ENCODE results near the gene IL19.
A peak's percentile ranks its signal among the peaks of the same experiment; 100 is the strongest.

IL19 gene

GRCh38 chr1:206833106-206833680 is 62.6 kb downstream of the IL19 start:
- no peak overlapping the region for H3K27ac Mint-ChIP-seq
- no peaks in the 10 kb centered on the region for H3K9me3 Mint-ChIP-seq
- no peak overlapping the region for H3K4me3 Mint-ChIP-seq
- peaks cover 2% of the 10 kb centered on the region for H3K27me3 Mint-ChIP-seq
- DNase-seq (ENCODE audit: low spot score in 2 of 2) (no peak), ATAC-seq (ENCODE audit: low read depth) (peak; percentile 39)
- H3K36me3 Mint-ChIP-seq = no peaks in the 10 kb centered on the region
- H3K4me1 Mint-ChIP-seq = peaks cover 36% of the 10 kb centered on the region

GRCh38 chr1:206833801-206834200 is 63.2 kb downstream of the IL19 start:
- Mint-ChIP-seq H3K9me3 (no peaks in the 10 kb centered on the region), H3K36me3 (no peaks in the 10 kb centered on the region), H3K27ac (no peak overlapping the region), H3K4me3 (no peak overlapping the region), H3K4me1 (peaks cover 33% of the 10 kb centered on the region), H3K27me3 (peaks cover 2% of the 10 kb centered on the region)
- ATAC-seq (ENCODE audit: low read depth) (no peak), DNase-seq (ENCODE audit: low spot score in 2 of 2) (no peak)

GRCh38 chr1:206834217-206834616 is 63.6 kb downstream of the IL19 start:
- no peak overlapping the region for H3K4me3 Mint-ChIP-seq
- peaks cover 29% of the 10 kb centered on the region for H3K4me1 Mint-ChIP-seq
- H3K27ac Mint-ChIP-seq = no peak overlapping the region
- DNase-seq (ENCODE audit: low spot score in 2 of 2) (no peak), ATAC-seq (ENCODE audit: low read depth) (no peak)
- peaks cover 2% of the 10 kb centered on the region for H3K27me3 Mint-ChIP-seq
- H3K36me3 Mint-ChIP-seq = no peaks in the 10 kb centered on the region
- H3K9me3 Mint-ChIP-seq = no peaks in the 10 kb centered on the region

GRCh38 chr1:206834711-206835110 is 64.1 kb downstream of the IL19 start:
- H3K4me3 Mint-ChIP-seq = no peak overlapping the region
- DNase-seq (ENCODE audit: low spot score in 2 of 2) = no peak
- H3K27ac Mint-ChIP-seq = no peak overlapping the region
- ATAC-seq (ENCODE audit: low read depth) = peak; percentile 24
- H3K27me3 Mint-ChIP-seq = peaks cover 2% of the 10 kb centered on the region
- H3K36me3 Mint-ChIP-seq = no peaks in the 10 kb centered on the region
- H3K9me3 Mint-ChIP-seq = no peaks in the 10 kb centered on the region
- H3K4me1 Mint-ChIP-seq = peaks cover 27% of the 10 kb centered on the region

DNA sequence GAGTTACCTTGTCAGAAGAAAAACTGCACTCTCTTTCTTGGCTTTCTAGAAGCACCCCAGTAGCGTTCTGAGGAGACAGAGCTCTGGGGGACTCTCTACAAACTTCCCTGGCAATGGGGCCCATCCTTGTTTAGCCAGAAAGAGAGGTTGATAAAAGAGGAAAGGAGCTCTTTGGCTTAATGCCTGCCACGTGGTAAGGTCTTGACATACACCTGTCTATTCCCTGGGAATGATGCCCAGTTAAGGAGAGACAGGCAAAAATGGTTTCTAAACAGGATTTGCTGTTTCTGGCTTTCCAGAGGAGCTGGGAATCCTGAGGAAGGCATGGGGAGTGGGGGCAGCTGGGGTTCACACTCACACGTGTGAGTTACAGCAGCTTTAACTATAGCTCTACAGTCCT is 64.6 kb downstream of the IL19 start:
- Mint-ChIP-seq H3K9me3 (no peaks in the 10 kb centered on the region), H3K4me1 (peaks cover 23% of the 10 kb centered on the region), H3K27me3 (peaks cover 2% of the 10 kb centered on the region), H3K36me3 (no peaks in the 10 kb centered on the region), H3K4me3 (no peak overlapping the region), H3K27ac (no peak overlapping the region)
- DNase-seq (ENCODE audit: low spot score in 2 of 2) (no peak), ATAC-seq (ENCODE audit: low read depth) (no peak)

DNA sequence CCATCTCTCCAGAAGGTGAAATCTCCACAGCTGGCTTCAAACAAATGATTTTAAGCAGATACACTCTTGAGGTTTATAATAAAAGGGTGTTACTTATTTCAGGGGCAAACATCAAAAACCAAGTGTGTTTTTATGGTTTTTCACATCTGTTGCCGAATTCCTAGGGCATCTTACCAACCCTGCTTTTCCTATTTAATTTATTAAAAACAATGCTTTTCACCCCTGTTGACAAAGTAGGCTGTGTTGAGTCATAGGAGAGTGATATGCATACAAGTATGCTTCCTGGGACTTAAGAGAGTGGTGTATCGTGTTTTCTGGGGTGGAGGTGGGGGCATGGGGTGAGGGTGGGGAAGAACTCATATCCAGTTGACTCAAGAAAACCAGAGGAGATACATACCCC is 65.5 kb downstream of the IL19 start:
- Mint-ChIP-seq H3K4me3 (no peak overlapping the region), H3K27me3 (peaks cover 2% of the 10 kb centered on the region), H3K27ac (no peak overlapping the region), H3K36me3 (no peaks in the 10 kb centered on the region), H3K4me1 (peaks cover 25% of the 10 kb centered on the region), H3K9me3 (no peaks in the 10 kb centered on the region)
- no peak for DNase-seq (ENCODE audit: low spot score in 2 of 2)
- no peak for ATAC-seq (ENCODE audit: low read depth)

GRCh38 chr1:206839006-206839560 is 68.5 kb downstream of the IL19 start:
- no peak overlapping the region for H3K4me3 Mint-ChIP-seq

GRCh38 chr1:206839857-206840256 is 69.3 kb downstream of the IL19 start:
- DNase-seq (ENCODE audit: low spot score in 2 of 2) (no peak), ATAC-seq (ENCODE audit: low read depth) (no peak)
- peaks cover 2% of the 10 kb centered on the region for H3K4me1 Mint-ChIP-seq
- H3K4me3 Mint-ChIP-seq = no peak overlapping the region
- no peak overlapping the region for H3K27ac Mint-ChIP-seq
- peaks cover 5% of the 10 kb centered on the region for H3K27me3 Mint-ChIP-seq
- H3K9me3 Mint-ChIP-seq = no peaks in the 10 kb centered on the region
- H3K36me3 Mint-ChIP-seq = no peaks in the 10 kb centered on the region

More at GRCh38 chr1:206839006-206839560, 68.5 kb downstream of the IL19 start:
- peaks cover 6% of the 10 kb centered on the region for H3K4me1 Mint-ChIP-seq
- no peaks in the 10 kb centered on the region for H3K9me3 Mint-ChIP-seq
- no peak for ATAC-seq (ENCODE audit: low read depth)
- no peaks in the 10 kb centered on the region for H3K36me3 Mint-ChIP-seq
- no peak for DNase-seq (ENCODE audit: low spot score in 2 of 2)
- H3K27ac Mint-ChIP-seq = no peak overlapping the region
- peaks cover 5% of the 10 kb centered on the region for H3K27me3 Mint-ChIP-seq

GRCh38 chr1:206841609-206842323 is 71.2 kb downstream of the IL19 start:
- H3K4me1 Mint-ChIP-seq = peaks cover 2% of the 10 kb centered on the region
- peaks cover 5% of the 10 kb centered on the region for H3K27me3 Mint-ChIP-seq
- no peaks in the 10 kb centered on the region for H3K36me3 Mint-ChIP-seq
- no peak overlapping the region for H3K27ac Mint-ChIP-seq
- H3K9me3 Mint-ChIP-seq = no peaks in the 10 kb centered on the region
- DNase-seq (ENCODE audit: low spot score in 2 of 2) (no peak), ATAC-seq (ENCODE audit: low read depth) (no peak)
- no peak overlapping the region for H3K4me3 Mint-ChIP-seq

GRCh38 chr1:206842854-206843253 is 72.3 kb downstream of the IL19 start:
- H3K9me3 Mint-ChIP-seq = no peaks in the 10 kb centered on the region
- peaks cover 4% of the 10 kb centered on the region for H3K27me3 Mint-ChIP-seq
- no peak overlapping the region for H3K27ac Mint-ChIP-seq
- peaks cover 2% of the 10 kb centered on the region for H3K4me1 Mint-ChIP-seq
- no peak overlapping the region for H3K4me3 Mint-ChIP-seq
- DNase-seq (ENCODE audit: low spot score in 2 of 2) (no peak), ATAC-seq (ENCODE audit: low read depth) (no peak)
- no peaks in the 10 kb centered on the region for H3K36me3 Mint-ChIP-seq

- DNase-seq (ENCODE audit: low spot score in 2 of 2) (no peak), ATAC-seq (ENCODE audit: low read depth) (no peak)
- no peaks in the 10 kb centered on the region for H3K9me3 Mint-ChIP-seq
- peaks cover 4% of the 10 kb centered on the region for H3K27me3 Mint-ChIP-seq
- no peak overlapping the region for H3K27ac Mint-ChIP-seq
- no peaks in the 10 kb centered on the region for H3K36me3 Mint-ChIP-seq
- H3K4me3 Mint-ChIP-seq = no peak overlapping the region
- peaks cover 2% of the 10 kb centered on the region for H3K4me1 Mint-ChIP-seq
Measured at GRCh38 chr1:206843626-206844025, 73.1 kb downstream of the IL19 start.

GRCh38 chr1:206846487-206846886 is 75.9 kb downstream of the IL19 start:
- Mint-ChIP-seq H3K9me3 (no peaks in the 10 kb centered on the region), H3K27ac (no peak overlapping the region), H3K27me3 (peaks cover 1% of the 10 kb centered on the region), H3K4me1 (no peaks in the 10 kb centered on the region), H3K36me3 (no peaks in the 10 kb centered on the region), H3K4me3 (no peak overlapping the region)
- DNase-seq (ENCODE audit: low spot score in 2 of 2) = no peak
- ATAC-seq (ENCODE audit: low read depth) = no peak

GRCh38 chr1:206847337-206847834 is 76.8 kb downstream of the IL19 start:
- no peaks in the 10 kb centered on the region for H3K4me1 Mint-ChIP-seq
- ATAC-seq (ENCODE audit: low read depth) = no peak
- H3K9me3 Mint-ChIP-seq = no peaks in the 10 kb centered on the region

DNA sequence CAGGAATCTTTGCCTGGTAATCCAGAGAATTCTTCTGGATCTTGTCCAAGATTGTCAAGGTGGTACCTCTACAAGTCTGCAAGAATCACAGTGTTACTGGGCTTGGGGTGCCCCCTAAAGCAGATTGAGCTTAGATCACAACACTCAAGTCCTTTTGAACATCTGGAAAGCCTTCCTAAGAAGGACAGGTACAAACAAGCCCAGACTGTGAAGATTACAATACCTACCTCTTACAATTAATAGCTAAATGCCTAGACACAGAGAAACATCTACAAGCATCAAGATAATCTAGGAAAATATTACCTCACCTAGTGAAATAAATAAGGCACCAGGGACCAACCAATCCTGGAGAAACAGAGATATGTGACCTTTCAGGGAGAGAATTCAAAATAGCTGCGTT is 77.4 kb downstream of the IL19 start:
- no peak overlapping the region for H3K27ac Mint-ChIP-seq
- H3K36me3 Mint-ChIP-seq = no peaks in the 10 kb centered on the region
- ATAC-seq (ENCODE audit: low read depth) (no peak), DNase-seq (ENCODE audit: low spot score in 2 of 2) (no peak)
- H3K27me3 Mint-ChIP-seq = peaks cover 1% of the 10 kb centered on the region
- H3K4me3 Mint-ChIP-seq = no peak overlapping the region
- H3K9me3 Mint-ChIP-seq = no peaks in the 10 kb centered on the region
- no peaks in the 10 kb centered on the region for H3K4me1 Mint-ChIP-seq

More at GRCh38 chr1:206847337-206847834, 76.8 kb downstream of the IL19 start:
- DNase-seq (ENCODE audit: low spot score in 2 of 2) = no peak
- no peak overlapping the region for H3K27ac Mint-ChIP-seq
- H3K36me3 Mint-ChIP-seq = no peaks in the 10 kb centered on the region
- H3K4me3 Mint-ChIP-seq = no peak overlapping the region
- peaks cover 1% of the 10 kb centered on the region for H3K27me3 Mint-ChIP-seq
